ENCODE data around the gene GRIN2C.

Gene GRIN2C

DNA sequence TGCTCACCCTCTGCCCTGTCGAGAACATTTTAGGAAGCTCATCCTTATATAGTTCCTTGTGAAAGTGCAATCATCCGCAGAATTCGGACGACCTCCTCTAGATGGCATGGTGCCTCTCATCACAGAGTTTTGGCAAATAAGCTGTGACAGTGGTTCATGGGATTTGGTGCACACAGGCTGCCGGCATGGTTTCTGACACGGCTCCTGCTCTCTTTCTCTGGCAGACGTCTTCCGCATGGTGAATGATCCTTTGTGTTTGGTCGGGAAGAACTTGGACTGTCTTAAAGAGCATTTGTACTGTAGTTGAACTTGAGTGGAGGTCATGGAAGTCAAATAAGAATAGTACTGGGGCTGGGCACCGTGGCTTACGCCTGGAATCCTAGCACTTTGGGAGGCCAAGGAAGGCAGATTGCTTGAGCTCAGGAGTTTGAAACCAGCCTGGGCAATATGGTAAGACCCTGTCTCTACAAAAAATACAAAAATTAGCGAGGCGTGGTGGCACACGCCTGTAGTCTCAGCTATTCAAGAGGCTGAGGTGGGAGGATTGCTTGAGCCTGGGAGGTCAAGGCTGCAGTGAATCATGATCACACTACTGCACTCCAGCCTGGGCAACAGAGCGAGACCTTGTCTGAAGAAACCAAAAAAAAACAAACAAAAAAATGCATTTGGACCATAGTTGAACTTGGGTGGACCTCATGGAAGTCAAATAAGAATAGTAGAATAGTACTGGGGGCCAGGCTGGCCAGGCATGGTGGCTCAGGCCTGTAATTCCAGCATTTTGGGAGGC is 48.8 kb downstream of the GRIN2C start:
- Histone ChIP-seq H3K4me3 (no peak overlapping the region), H3K27ac (no peak overlapping the region)

DNA sequence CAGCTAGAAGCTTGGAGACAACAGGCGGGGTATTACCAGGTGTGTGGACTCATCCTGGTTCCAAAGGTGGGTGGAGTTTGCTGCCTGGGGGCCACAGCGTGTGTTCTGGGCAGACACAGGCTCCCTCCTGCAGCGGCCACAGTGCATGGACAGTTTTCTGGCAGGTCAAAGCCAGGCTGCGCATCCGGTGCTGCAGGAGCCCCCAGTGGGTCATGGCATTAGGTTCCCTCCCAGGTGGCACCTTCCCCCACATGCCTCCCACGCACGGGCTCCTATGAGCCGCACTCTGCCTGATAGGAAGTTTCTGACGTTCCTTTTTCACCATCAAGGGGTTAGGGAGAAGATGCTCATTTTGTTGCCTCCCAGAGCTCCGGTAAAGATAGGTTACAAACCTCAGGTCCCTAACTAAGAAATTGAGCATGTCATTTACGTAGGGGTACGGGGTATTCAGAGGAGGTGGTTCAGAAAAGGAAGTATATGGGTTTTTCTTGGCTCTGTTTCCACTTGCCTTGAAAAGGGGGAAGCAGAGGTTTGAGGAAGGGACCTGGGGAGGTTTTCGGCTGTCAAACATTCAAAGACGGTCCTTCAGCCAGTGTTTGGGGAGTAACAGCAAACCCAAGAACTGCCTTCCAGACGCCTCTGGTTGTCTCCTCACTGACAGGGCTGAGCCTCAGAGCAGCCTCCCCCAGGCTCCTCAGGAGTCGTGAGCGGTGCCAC is 50.8 kb downstream of the GRIN2C start:
- no peak overlapping the region for H3K4me3 ChIP-seq
- no peak overlapping the region for H3K27ac ChIP-seq

DNA sequence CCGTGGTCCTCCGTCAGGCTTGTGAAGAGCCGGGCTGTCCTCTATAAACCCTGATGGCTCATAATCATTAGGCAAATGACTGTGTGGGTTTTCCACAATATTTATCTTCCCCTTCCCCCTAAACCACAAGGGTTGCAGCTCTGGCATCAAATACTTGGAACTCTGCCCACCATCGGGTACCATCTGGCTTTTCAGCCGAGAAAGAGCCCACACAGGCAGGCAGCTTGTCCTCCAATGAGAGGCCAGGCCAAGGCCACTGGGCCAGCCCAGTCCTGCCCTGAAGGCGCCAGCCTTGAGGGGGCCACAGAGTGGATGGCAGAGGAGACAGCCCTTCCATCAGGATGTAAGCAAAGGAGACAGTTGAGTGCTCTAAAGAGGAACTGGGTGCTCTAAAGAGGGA is 51.8 kb downstream of the GRIN2C start:
- no peak overlapping the region for H3K4me3 ChIP-seq
- no peak overlapping the region for H3K27ac ChIP-seq

DNA sequence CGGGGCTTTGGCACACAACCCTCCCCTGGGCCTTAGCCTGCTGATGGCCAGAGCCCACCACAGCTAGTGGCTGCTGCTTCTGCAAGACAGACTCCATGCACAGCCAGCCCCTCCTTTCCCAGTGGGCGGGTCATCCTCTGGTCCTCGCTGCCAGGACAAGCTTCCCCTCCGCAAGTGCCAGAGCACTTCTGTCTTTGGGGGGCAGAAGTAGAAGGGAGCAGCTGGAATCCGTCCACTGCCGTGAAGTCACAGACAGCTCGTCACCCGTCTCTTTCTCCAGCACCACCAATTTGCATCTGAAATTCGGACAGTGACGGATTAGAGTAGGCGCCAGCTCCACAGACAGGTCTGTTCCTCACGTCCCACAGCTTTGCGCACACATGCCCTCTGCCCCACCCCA is 52.2 kb downstream of the GRIN2C start:
- no peak overlapping the region for H3K27ac ChIP-seq
- no peak overlapping the region for H3K4me3 ChIP-seq

DNA sequence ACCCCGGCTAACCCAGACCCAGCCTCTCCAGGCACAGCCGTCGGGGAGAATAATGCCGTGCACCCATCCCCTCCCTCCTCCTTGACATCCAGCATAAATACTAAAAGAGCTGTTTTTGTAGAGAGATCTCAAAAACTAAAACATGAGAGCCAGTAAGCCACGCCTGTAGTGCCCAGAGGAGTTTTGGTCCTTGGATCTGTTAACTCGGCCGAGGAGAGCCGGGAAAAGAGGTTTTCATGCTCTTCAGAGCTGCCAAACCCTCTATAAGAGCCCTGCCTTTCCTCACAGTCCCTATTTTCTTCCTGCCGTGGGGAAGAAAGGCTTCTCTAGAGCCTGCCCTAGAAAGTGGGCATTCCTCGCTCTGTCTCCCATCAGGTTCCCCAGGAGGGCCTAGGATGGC is 53.4 kb downstream of the GRIN2C start:
- no peak overlapping the region for H3K4me3 ChIP-seq
- no peak overlapping the region for H3K27ac ChIP-seq

DNA sequence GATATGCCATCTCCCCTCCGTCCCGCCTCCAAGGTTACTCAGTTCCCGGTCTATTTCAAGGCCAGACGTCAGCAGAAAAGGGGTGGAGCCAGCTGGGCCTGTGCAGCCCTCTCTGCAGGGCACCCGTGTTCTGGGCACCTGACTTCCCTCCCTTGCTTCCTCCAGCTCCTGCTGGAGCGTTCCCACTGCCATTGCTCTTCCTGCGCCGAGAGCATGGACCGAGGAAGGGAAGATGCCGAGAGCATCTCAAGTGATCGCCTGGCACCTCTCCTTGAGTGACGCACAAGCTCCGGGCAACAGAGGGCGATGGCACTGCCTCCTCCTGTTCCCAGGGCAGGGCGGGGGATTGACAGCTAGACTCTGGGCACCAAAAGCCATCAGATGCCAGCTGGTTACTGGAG is 54.1 kb downstream of the GRIN2C start:
- Histone ChIP-seq H3K27ac (no peak overlapping the region), H3K4me3 (no peak overlapping the region)

DNA sequence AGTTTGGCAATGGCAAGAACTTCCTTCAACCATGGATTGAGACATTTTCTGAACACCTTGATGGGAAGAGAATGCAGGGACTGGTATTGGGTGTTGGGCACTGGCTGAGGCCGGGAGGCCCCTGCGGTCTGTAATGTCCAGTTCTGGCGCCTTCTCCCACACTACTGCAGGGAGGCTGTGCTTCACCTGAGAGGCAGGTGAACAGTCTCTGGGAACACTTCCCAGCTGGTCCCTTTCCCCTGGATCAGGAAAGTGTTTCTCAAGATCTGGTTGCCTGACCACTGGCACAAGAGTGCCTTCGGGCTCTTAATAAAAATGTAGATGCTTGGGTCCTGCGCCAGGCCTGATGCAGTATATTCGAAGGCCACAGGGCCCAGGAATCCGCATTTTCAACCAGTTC is 55.0 kb downstream of the GRIN2C start:
- Histone ChIP-seq H3K4me3 (no peak overlapping the region), H3K27ac (no peak overlapping the region)

DNA sequence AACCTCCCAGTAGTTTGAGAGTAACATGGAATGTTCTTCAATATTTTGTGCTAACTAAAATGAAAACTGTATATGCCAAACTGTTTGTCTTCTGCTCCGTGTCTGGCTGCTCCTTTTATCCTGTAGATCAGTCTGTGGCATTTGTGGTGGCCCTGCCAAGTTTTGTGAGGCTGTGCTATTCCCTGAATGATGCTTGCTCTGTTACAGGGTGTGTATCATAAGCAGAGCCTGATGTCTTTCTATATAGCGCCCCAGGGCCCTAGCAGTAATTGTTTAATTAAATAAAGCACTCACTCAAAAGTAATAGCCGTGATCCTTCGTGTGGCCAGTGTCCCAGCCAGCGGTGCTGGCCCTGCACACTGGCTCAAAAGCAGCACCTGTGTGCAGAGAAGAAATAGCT is 55.7 kb downstream of the GRIN2C start:
- Histone ChIP-seq H3K4me3 (no peak overlapping the region), H3K27ac (no peak overlapping the region)

DNA sequence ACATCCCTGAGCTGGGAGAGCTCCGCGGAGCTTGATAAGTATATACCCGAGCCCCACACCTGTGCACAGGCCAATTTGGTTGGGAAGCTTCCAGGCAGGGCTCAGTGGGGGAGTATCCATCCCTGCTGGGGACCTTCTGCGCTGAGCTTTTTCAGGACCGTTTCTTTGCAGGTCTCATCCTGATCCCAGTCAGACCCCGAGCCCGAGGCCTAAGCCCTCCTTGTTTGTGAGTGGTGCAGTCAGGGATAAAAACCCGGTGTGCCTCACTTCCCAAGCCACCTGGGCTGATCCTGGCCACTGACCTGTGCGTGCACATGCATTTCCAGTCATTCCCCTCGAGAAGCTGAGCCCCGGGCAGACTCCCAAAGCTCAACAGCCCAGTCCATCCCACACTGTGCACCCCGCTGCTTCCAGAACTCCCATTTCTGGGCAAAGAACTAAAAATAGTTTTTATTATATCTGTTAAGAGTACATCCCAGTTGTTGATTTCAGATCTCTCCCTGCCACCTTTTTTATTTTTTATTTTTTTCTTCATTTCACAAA is 56.2 kb downstream of the GRIN2C start:
- no peak overlapping the region for H3K27ac ChIP-seq

DNA sequence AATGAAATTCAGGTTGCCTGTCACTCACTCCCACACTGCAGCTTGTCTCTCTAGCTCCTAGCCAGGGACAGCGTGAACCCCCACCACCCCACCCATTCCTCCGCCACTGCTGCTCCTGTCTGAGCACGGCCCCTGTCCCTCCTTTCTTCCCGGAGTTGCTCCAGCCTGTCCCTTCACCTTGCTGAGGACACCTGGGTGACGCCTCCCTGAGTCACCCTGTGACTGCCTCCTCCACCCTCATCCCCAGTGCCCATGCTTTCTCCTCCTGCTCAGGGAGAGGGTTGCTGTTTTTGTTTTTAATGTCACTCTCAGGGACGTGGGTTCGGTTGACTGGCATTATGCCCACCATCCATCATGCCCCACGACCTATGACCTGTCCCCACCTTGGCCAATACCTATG is 57.8 kb downstream of the GRIN2C start:
- H3K27ac ChIP-seq, result no peak overlapping the region
- no peak overlapping the region for H3K4me3 ChIP-seq

More for the DNA sequence above, 56.2 kb downstream of the GRIN2C start:
- no peak overlapping the region for H3K4me3 ChIP-seq

DNA sequence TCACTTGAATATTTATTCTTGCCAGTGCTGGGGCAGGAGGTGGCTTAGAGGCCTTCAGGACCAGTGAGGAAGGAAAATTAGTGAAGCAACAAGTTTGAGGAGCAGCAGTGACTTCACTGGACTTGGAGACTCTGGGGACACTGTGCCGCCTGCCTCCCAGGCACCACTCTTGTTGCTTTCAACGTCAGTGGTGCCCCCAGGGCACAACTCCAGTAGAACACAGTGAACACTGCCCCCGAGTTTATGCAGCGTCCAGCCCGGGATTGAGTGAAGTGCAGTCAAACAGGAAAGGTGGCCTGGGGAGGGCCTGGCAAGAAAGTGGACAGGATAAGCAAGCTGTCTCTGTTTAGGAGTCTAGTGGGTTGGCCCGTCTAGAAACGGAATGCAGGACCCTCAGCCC is 59.2 kb downstream of the GRIN2C start:
- no peak overlapping the region for H3K4me3 ChIP-seq
- H3K27ac ChIP-seq, result no peak overlapping the region

DNA sequence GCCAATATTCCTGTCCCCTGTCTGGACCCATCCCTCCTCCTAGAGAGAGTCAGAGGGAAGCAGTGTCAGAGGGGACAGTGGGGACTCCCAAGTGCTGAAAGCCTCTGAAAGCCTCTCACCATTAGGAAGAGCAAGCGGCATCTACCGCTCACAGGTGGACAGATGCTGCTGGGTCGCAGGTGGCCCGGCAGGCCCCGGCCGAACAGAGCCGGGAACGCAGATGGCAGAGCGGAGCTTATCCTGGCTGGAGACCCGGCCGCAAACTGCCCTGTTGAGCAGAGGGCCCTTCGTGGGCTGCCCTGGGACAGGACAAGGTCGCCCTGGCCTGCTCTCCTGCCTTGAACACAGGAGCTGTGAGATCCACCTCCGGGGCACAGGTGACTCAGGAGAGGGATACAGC is 60.6 kb downstream of the GRIN2C start:
- no peak overlapping the region for H3K27ac ChIP-seq

DNA sequence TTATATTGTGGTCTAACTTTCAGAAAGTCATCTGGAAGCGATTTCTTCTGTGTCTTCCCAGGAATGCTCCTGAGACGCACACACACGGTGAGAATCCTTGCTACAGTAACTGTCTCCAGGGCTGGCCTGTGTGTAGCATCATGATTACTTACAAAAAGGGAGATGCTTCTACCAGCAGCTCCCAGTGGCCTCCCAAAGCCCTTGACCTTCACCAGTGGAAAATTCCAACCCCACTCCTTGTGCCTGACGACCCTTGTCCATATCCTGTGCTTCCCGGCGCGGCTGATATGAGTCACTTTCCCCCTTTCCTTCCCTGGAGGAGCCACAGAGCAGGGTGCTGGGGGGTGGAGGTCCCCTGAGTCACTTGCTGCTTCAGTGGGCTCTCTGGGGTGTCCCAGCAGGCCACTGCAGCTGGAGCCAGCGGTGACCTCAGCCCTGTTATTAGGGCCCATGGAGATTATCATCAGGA is 61.4 kb downstream of the GRIN2C start:
- Histone ChIP-seq H3K27ac (no peak overlapping the region), H3K4me3 (no peak overlapping the region)

More for the DNA sequence above, 60.6 kb downstream of the GRIN2C start:
- no peak overlapping the region for H3K4me3 ChIP-seq

DNA sequence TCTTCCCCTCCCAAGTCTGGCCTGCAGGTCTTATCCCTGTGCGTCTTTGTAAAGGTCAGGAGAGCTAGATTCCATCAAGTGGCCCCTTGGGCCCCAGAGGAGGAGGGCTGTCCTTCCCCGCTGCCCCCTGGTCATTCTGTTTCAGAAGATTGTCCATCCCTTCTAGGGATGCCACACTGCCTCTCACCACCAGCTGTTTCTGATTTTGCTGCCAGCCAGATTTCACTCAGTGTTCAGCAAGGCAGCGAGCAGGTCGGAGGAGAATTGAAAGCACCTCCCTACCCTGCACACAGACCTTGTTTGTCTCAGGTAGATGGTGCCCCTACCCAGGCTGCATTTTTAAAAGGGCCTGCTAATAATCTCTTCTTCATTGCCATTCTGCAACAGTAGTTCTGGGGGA is 61.9 kb downstream of the GRIN2C start:
- Histone ChIP-seq H3K27ac (no peak overlapping the region), H3K4me3 (no peak overlapping the region)

DNA sequence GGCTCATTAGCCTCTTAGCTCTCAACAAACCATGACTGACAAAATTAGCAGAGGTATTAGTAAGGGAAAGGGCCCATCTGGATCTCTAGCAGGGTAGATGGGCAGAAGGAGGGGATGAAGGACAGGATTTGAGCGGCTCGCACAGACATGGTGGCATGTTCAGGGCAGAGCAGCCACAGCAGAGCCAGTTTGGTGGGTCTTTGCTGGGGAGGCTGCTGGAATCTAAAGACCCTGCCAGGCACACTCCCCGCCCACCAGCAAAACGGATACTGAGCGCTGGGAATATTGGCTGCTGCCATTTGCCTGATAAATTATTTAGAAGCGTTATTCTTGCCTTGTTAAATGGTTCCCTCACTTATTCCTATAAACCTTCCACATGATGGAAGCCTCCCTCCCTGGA is 62.8 kb downstream of the GRIN2C start:
- no peak overlapping the region for H3K27ac ChIP-seq
- no peak overlapping the region for H3K4me3 ChIP-seq

DNA sequence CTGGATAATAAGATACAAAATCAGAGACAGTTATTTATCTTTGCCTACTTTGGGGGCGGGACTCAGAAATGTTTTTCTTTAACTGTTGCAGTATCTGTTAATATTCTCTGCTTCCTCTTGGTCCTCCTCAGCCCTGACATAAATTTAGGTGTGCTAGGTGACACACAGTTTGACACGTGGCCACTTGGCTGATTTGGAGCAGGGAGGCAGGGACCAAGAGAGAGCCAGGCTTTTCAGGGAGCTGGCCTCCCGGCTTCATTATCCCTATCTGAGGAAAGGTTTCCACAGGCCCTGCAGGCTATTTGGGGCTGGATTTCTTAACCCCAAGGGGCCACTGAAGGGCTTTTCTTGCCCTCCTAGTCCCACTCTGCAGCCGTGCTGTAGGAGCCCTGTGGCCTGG is 63.5 kb downstream of the GRIN2C start:
- Histone ChIP-seq H3K27ac (no peak overlapping the region), H3K4me3 (no peak overlapping the region)

DNA sequence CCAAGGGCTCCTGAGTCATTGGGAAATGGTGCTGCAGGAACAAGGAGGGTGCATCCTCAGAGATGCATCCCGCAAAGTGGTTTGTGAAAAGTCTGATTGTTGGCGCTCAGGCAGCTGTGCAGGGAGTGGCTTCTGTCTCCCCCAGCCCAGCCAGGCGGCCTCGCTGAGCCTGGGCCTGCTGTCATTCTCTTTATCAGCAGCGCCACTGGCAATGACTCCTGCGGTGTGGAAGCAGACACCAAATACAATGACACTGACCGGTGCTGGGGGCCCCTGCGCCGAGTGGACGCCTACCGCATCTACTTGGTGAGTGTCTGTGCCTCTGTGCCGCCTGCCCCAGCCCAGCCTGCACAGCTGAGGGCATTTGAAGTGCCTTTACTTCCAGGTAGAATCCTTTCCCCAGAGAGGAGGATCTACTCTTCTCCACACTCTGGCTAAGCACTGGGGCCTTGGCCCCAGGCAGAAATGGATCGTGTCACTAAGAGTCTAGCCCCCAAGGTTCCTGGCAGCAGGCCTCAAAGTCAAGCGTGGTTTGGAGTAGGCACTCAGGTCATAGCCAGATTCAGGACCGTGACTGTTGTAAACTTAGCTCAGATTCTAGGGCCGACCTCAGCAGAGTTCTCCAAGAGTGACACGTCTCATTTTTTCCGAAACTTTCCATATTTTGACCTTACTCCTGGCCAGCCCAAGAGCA is 64.2 kb downstream of the GRIN2C start:
- no peak overlapping the region for H3K27ac ChIP-seq
- H3K4me3 ChIP-seq, result no peak overlapping the region

DNA sequence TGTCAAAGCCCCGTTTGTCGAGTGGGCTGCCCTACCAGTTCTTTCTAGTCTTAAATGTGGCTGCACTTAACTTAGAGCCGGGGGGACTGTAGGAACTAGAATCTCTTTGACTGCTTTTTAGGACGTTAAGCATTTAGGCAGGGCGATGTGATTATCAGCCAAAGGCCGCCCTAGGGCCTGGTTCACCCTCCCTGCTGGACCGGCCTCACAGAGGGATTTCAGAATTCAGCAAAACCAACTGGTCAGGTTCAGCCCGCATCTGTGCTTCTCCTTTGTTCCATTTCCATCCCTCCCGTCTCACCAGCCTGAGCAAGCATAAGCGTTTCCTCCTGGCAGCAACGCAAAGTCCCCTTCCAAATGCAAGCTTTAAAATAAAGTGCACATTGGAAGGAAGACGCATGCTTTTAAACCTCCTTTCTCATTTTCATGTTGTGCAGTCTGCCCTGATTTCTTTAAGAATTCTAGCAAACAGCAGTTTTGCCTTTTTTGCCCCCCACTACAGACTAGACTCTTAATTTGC is 67.0 kb downstream of the GRIN2C start:
- Histone ChIP-seq H3K27ac (no peak overlapping the region), H3K4me3 (no peak overlapping the region)
